SJCRH30 (cell line): ENCODE data around the gene BAIAP2L2. TPM values are rescaled to one million over a fixed set of nuclear protein-coding genes. Genes with fewer than 3 reads are reported as not detected.
"Not testable (repeated sequence)": the region's sequence is repeated elsewhere in the genome, so short reads cannot be mapped to it uniquely, and the experiment has no call there.

Experiments
- DNase-seq, 2 experiments: peaks; one replicate each; pipeline ENCODE4 v3.0.0-alpha.2; 2015 to 2020
- H3K27ac ChIP-seq: fragments of 250-450 bp; sonication (Bioruptor Pico); 2 replicates; pipeline ENCODE4 v1.5.1; 2020; ENCODE audit warnings: mild to moderate bottlenecking, moderate library complexity
- H3K27me3 ChIP-seq: fragments of 250-450 bp; sonication (Bioruptor Pico); 2 replicates; pipeline ENCODE4 v1.5.1; 2020; ENCODE audit warnings: mild to moderate bottlenecking, moderate library complexity
- H3K36me3 ChIP-seq: fragments of 250-450 bp; sonication (Bioruptor Pico); 2 replicates; pipeline ENCODE4 v1.5.1; 2020; ENCODE audit warnings: mild to moderate bottlenecking, moderate library complexity
- H3K4me1 ChIP-seq: fragments of 250-450 bp; sonication (Bioruptor Pico); 2 replicates; pipeline ENCODE4 v1.5.1; 2020; ENCODE audit warnings: mild to moderate bottlenecking, moderate library complexity
- H3K4me3 ChIP-seq: fragments of 250-450 bp; sonication (Bioruptor Pico); 2 replicates; pipeline ENCODE4 v1.5.1; 2020; ENCODE audit warnings: mild to moderate bottlenecking, moderate library complexity
- H3K9me3 ChIP-seq: fragments of 250-450 bp; sonication (Bioruptor Pico); replicated peaks from 2 replicates; pipeline ENCODE4 v1.5.1; 2020; ENCODE audit warnings: mild to moderate bottlenecking, moderate library complexity
- total RNA-seq: library from RNA; depleted of rRNA; stranded (reverse); fragments of >200 nt; shearing (Covaris generic); gene quantifications from 2 replicates; pipeline ENCODE4 v1.2.3, GENCODE V29; 2014; rRNA removed

The BAIAP2L2 gene
- total RNA-seq, 1 experiment from 2014 or later = not detected

GRCh38 chr22:38041760-38042487, 68.6 kb downstream of the BAIAP2L2 start:
- no peaks in the 10 kb centered on the region; the same call in 1 of the 2 replicates for H3K27me3 ChIP-seq
- H3K9me3 ChIP-seq = no peaks in the 10 kb centered on the region
- H3K4me1 ChIP-seq = no peaks in the 10 kb centered on the region
- H3K27ac ChIP-seq = no peak overlapping the region
- no peak for DNase-seq
- no peaks in the 10 kb centered on the region for H3K36me3 ChIP-seq
- H3K4me3 ChIP-seq = no peak overlapping the region

GRCh38 chr22:38040953-38041759, 69.3 kb downstream of the BAIAP2L2 start:
- no peaks in the 10 kb centered on the region for H3K9me3 ChIP-seq
- no peak for DNase-seq
- no peaks in the 10 kb centered on the region for H3K4me1 ChIP-seq
- H3K36me3 ChIP-seq = no peaks in the 10 kb centered on the region
- H3K27ac ChIP-seq = no peak overlapping the region
- H3K4me3 ChIP-seq = no peak overlapping the region
- no peaks in the 10 kb centered on the region; the same call in 1 of the 2 replicates for H3K27me3 ChIP-seq

- H3K9me3 ChIP-seq = no peaks in the 10 kb centered on the region
- H3K27ac ChIP-seq = no peak overlapping the region
- no peaks in the 10 kb centered on the region for H3K36me3 ChIP-seq
Observed at GRCh38 chr22:38038890-38039812, 71.3 kb downstream of the BAIAP2L2 start.

GRCh38 chr22:38038426-38038825, 72.1 kb downstream of the BAIAP2L2 start:
- H3K4me3 ChIP-seq = no peak overlapping the region
- no peak overlapping the region for H3K27ac ChIP-seq
- no peak for DNase-seq
- H3K27me3 ChIP-seq = no peaks in the 10 kb centered on the region; the same call in 1 of the 2 replicates
- no peaks in the 10 kb centered on the region for H3K36me3 ChIP-seq
- no peaks in the 10 kb centered on the region for H3K9me3 ChIP-seq
- H3K4me1 ChIP-seq = no peaks in the 10 kb centered on the region; the same call in 1 of the 2 replicates

More at GRCh38 chr22:38038890-38039812, 71.3 kb downstream of the BAIAP2L2 start:
- no peaks in the 10 kb centered on the region; the same call in 1 of the 2 replicates for H3K4me1 ChIP-seq
- no peak for DNase-seq
- H3K4me3 ChIP-seq = no peak overlapping the region
- H3K27me3 ChIP-seq = no peaks in the 10 kb centered on the region; the same call in 1 of the 2 replicates

GRCh38 chr22:38037367-38038150, 72.9 kb downstream of the BAIAP2L2 start:
- H3K4me3 ChIP-seq, H3K27ac ChIP-seq, H3K27me3 ChIP-seq, H3K36me3 ChIP-seq, H3K4me1 ChIP-seq, H3K9me3 ChIP-seq, DNase-seq: not testable (repeated sequence)

GRCh38 chr22:38036392-38037062, 74.0 kb downstream of the BAIAP2L2 start:
- no peak overlapping the region for H3K4me3 ChIP-seq
- no peaks in the 10 kb centered on the region for H3K9me3 ChIP-seq
- DNase-seq = no peak
- no peaks in the 10 kb centered on the region; the same call in 1 of the 2 replicates for H3K4me1 ChIP-seq
- H3K36me3 ChIP-seq = no peaks in the 10 kb centered on the region
- no peaks in the 10 kb centered on the region for H3K27me3 ChIP-seq
- H3K27ac ChIP-seq = no peak overlapping the region

- Histone ChIP-seq H3K27ac (no peak overlapping the region), H3K4me1 (no peaks in the 10 kb centered on the region; the same call in 1 of the 2 replicates), H3K4me3 (no peak overlapping the region), H3K9me3 (no peaks in the 10 kb centered on the region), H3K36me3 (no peaks in the 10 kb centered on the region), H3K27me3 (0 out of 2 replicates have a peak, but pooled peaks cover 4% of the 10 kb centered on the region)
- no peak for DNase-seq
Observed at GRCh38 chr22:38035530-38035885, 75.0 kb downstream of the BAIAP2L2 start.

Other genes starting within 250 kb of the BAIAP2L2 start
- 16.8 and 18.0 TPM in 2 replicates for gene MICALL1, start 204.4 kb downstream of the BAIAP2L2 start, total RNA-seq
- gene C22orf23, start 157.1 kb downstream of the BAIAP2L2 start, total RNA-seq = not detected in 2 replicates
- gene POLR2F, start 157.0 kb downstream of the BAIAP2L2 start, total RNA-seq = 121 and 122 TPM in 2 replicates
- not detected in 2 replicates for gene SOX10, start 126.1 kb downstream of the BAIAP2L2 start, total RNA-seq
- gene PICK1, start 53.3 kb downstream of the BAIAP2L2 start, total RNA-seq = 0.45 and 1.2 TPM in 2 replicates
- 1.1 and 1.4 TPM in 2 replicates for gene SLC16A8, start 26.5 kb downstream of the BAIAP2L2 start, total RNA-seq
- gene PLA2G6, start 71.1 kb upstream of the BAIAP2L2 start, total RNA-seq = 3.9 and 5.4 TPM in 2 replicates
- gene MAFF, start 91.3 kb upstream of the BAIAP2L2 start, total RNA-seq = 3.2 and 3.6 TPM in 2 replicates
- gene TMEM184B, start 162.3 kb upstream of the BAIAP2L2 start, total RNA-seq = 16.9 and 18.7 TPM in 2 replicates
- 142 and 143 TPM in 2 replicates for gene CSNK1E, start 206.7 kb upstream of the BAIAP2L2 start, total RNA-seq